ENCODE measurements around the gene LTBP2. TPM values are rescaled to one million over a fixed set of nuclear protein-coding genes. Genes with fewer than 3 reads are reported as not detected.

LTBP2 gene
- 58.5 and 157 TPM in 2 replicates for total RNA-seq (ENCODE audit: low replicate concordance)

- TF ChIP-seq CTCF (IDR thresholded peaks at IDR 0.05; ENCODE audit: insufficient read depth, low read length) = no peak
- H3K4me3 ChIP-seq (ENCODE audit: low read depth, low read length) = peak within 1 kb of the TSS; percentile 72
- DNase-seq (ENCODE audit: low read depth) = peak; percentile 53
Observed at GRCh38 chr14:74611650-74612349, at the start of gene LTBP2. Gene LTBP2 (minus strand): TSS chr14:74612237. CDS start chr14:74611944, 293 bp downstream.

GRCh38 chr14:74660863-74661262 is 48.8 kb upstream of the LTBP2 start:
- DNase-seq (ENCODE audit: low read depth) = no peak
- H3K4me3 ChIP-seq (ENCODE audit: low read depth, low read length) = no peak overlapping the region
- TF ChIP-seq CTCF (IDR thresholded peaks at IDR 0.05; ENCODE audit: insufficient read depth, low read length) = no peak

GRCh38 chr14:74660167-74660566 is 48.1 kb upstream of the LTBP2 start:
- DNase-seq (ENCODE audit: low read depth) = no peak
- no peak overlapping the region for H3K4me3 ChIP-seq (ENCODE audit: low read depth, low read length)
- no peak for TF ChIP-seq CTCF (IDR thresholded peaks at IDR 0.05; ENCODE audit: insufficient read depth, low read length)

- DNase-seq (ENCODE audit: low read depth) = peak; percentile 59
- no peak for TF ChIP-seq CTCF (IDR thresholded peaks at IDR 0.05; ENCODE audit: insufficient read depth, low read length)
- no peak overlapping the region for H3K4me3 ChIP-seq (ENCODE audit: low read depth, low read length)
Observed at GRCh38 chr14:74658535-74659131, 46.6 kb upstream of the LTBP2 start.

- no peak for DNase-seq (ENCODE audit: low read depth)
- TF ChIP-seq CTCF (IDR thresholded peaks at IDR 0.05; ENCODE audit: insufficient read depth, low read length) = no peak
Observed at GRCh38 chr14:74656964-74657363, 44.9 kb upstream of the LTBP2 start.

GRCh38 chr14:74655599-74656395 is 43.8 kb upstream of the LTBP2 start:
- H3K4me3 ChIP-seq (ENCODE audit: low read depth, low read length) = no peak overlapping the region
- TF ChIP-seq CTCF (IDR thresholded peaks at IDR 0.05; ENCODE audit: insufficient read depth, low read length) = no peak
- peak; percentile 75 for DNase-seq (ENCODE audit: low read depth)

More at GRCh38 chr14:74656964-74657363, 44.9 kb upstream of the LTBP2 start:
- no peak overlapping the region for H3K4me3 ChIP-seq (ENCODE audit: low read depth, low read length)

Data from fibroblast of the aortic adventitia (primary cell).